Fibroblast of lung (primary cell): Measurements from ENCODE around the gene MYO1D. TPM values are rescaled to one million over a fixed set of nuclear protein-coding genes. Genes with fewer than 3 reads are reported as not detected.
A peak's percentile ranks its signal among the peaks of the same experiment; 100 is the strongest.

Experiments
- DNase-seq, 2 donors: peaks; one replicate each; pipeline versions ENCODE4 v3.0.0 to v3.0.0-alpha.2; 2010; ENCODE audit warnings: low read depth in 2 of 2
- H2AFZ ChIP-seq: 2 replicates; pipeline ENCODE4 v1.5.1; 2012; ENCODE audit warnings: low read length, control low read depth, inconsistent platforms
- H3K27ac ChIP-seq: 2 replicates; pipeline ENCODE4 v1.5.1; 2011; ENCODE audit warnings: low read length, control low read depth; ENCODE audit not compliant: insufficient read depth
- H3K27me3 ChIP-seq: 2 replicates; pipeline ENCODE4 v1.5.1; 2011; ENCODE audit warnings: mild to moderate bottlenecking, low read length; ENCODE audit not compliant: control insufficient read depth, insufficient read depth
- H3K36me3 ChIP-seq: 2 replicates; pipeline ENCODE4 v1.5.1; 2011; ENCODE audit warnings: low read length; ENCODE audit not compliant: control insufficient read depth, insufficient read depth
- H3K4me1 ChIP-seq: 2 replicates; pipeline ENCODE4 v1.5.1; 2011; ENCODE audit warnings: low read length; ENCODE audit not compliant: control insufficient read depth, insufficient read depth; ENCODE audit errors: extremely low read depth
- H3K4me2 ChIP-seq: 2 replicates; pipeline ENCODE4 v1.5.1; 2011; ENCODE audit warnings: low read length, control low read depth; ENCODE audit not compliant: insufficient read depth; ENCODE audit errors: extremely low read depth
- H3K4me3 ChIP-seq, 4 experiments: fragments of 200-600 bp in 1 of 4; sonication (generic) in 1 of 4; replicated peaks in 1 of 4; 2 replicates each; pipeline ENCODE4 v1.5.1; 2011 to 2016; ENCODE audit warnings: low read length in 4 of 4, low read depth in 3 of 4, mild to moderate bottlenecking in 3 of 4, control low read depth in 2 of 4, inconsistent platforms in 1 of 4, mixed read lengths in 1 of 4; ENCODE audit not compliant: insufficient read depth in 1 of 4; ENCODE audit errors: control extremely low read depth in 1 of 4
- H3K79me2 ChIP-seq: 2 replicates; pipeline ENCODE4 v1.5.1; 2012; ENCODE audit warnings: mild to moderate bottlenecking, low read length, inconsistent platforms; ENCODE audit not compliant: control insufficient read depth, insufficient read depth
- H3K9ac ChIP-seq: 2 replicates; pipeline ENCODE4 v1.5.1; 2011; ENCODE audit warnings: mild to moderate bottlenecking, low read length, control low read depth; ENCODE audit not compliant: insufficient read depth
- H3K9me3 ChIP-seq: 2 replicates; pipeline ENCODE4 v1.5.1; 2012; ENCODE audit warnings: low read depth, low read length; ENCODE audit not compliant: control insufficient read depth, insufficient read depth
- H4K20me1 ChIP-seq: 2 replicates; pipeline ENCODE4 v1.5.1; 2011; ENCODE audit warnings: low read length; ENCODE audit not compliant: control insufficient read depth, insufficient read depth; ENCODE audit errors: extremely low read depth
- CTCF ChIP-seq, 2 donors: IDR thresholded peaks in 1 of 2; conservative IDR thresholded peaks in 1 of 2; 1 replicate in 1 of 2; 2 replicates in 1 of 2; pipeline ENCODE4 v1.5.1; 2011 to 2012; ENCODE audit warnings: low read length in 2 of 2, control low read depth in 1 of 2, inconsistent platforms in 1 of 2, low read depth in 1 of 2, mild to moderate bottlenecking in 1 of 2
- EZH2 ChIP-seq: IDR thresholded peaks from 2 replicates; pipeline ENCODE4 v1.5.1; 2012; ENCODE audit warnings: low read length, control low read depth, mild to moderate bottlenecking; ENCODE audit errors: missing control alignments
- polyA plus RNA-seq, 2 donors: library from polyadenylated mRNA; depleted of rRNA in 1 of 2; stranded (reverse) in 1 of 2; unstranded in 1 of 2; fragments of >200 nt; gene quantifications; 2 replicates each; pipeline ENCODE4 v1.2.1, GENCODE V29; 2011 to 2012; ENCODE audit warnings: missing spikeins in 1 of 2
- total RNA-seq: library from RNA; depleted of rRNA; stranded (reverse); fragments of >200 nt; gene quantifications from 2 replicates; pipeline ENCODE4 v1.2.1, GENCODE V29; 2014

MYO1D gene
- total and polyA plus RNA-seq, 2 donors (not counting 1 experiment from before 2014, with no cell fraction given), result 35.0 to 46.6 TPM

- H3K36me3 ChIP-seq, result no peaks in the 10 kb centered on the region
- no peak for TF ChIP-seq CTCF (conservative IDR thresholded peaks at IDR 0.05 in 1 of 2, IDR thresholded peaks at IDR 0.05 in 1 of 2; ENCODE audit: low read depth in 1 of 2, low read length in 2 of 2)
- TF ChIP-seq EZH2, result no peak
- H2AFZ ChIP-seq, result no peak overlapping the region
- H3K27me3 ChIP-seq, result no peaks in the 10 kb centered on the region
- no peak overlapping the region for H3K4me2 ChIP-seq
- no peaks in the 10 kb centered on the region for H3K79me2 ChIP-seq
- DNase-seq, result peak; percentile 10 to 74
- no peak overlapping the region for H3K27ac ChIP-seq
- no peak overlapping the region for H3K4me3 ChIP-seq
- no peaks in the 10 kb centered on the region for H4K20me1 ChIP-seq
- no peaks in the 10 kb centered on the region for H3K9me3 ChIP-seq
- H3K9ac ChIP-seq, result no peak overlapping the region
- no peaks in the 10 kb centered on the region for H3K4me1 ChIP-seq
These were observed 130.2 kb downstream of the MYO1D start for GRCh38 chr17:32746698-32747097.

GRCh38 chr17:32746280-32746679 is 130.6 kb downstream of the MYO1D start:
- H3K27me3 ChIP-seq, result no peaks in the 10 kb centered on the region
- no peaks in the 10 kb centered on the region for H3K79me2 ChIP-seq
- H2AFZ ChIP-seq, result no peak overlapping the region
- TF ChIP-seq EZH2 (no peak), CTCF (conservative IDR thresholded peaks at IDR 0.05 in 1 of 2, IDR thresholded peaks at IDR 0.05 in 1 of 2; ENCODE audit: low read depth in 1 of 2, low read length in 2 of 2) (no peak)
- H3K27ac ChIP-seq, result no peak overlapping the region
- H3K9me3 ChIP-seq, result no peaks in the 10 kb centered on the region
- H3K4me2 ChIP-seq, result no peak overlapping the region
- H3K36me3 ChIP-seq, result no peaks in the 10 kb centered on the region
- H3K9ac ChIP-seq, result no peak overlapping the region
- no peak overlapping the region for H3K4me3 ChIP-seq
- no peaks in the 10 kb centered on the region for H4K20me1 ChIP-seq
- H3K4me1 ChIP-seq, result no peaks in the 10 kb centered on the region
- no peak for DNase-seq

GRCh38 chr17:32742681-32743538 is 134.0 kb downstream of the MYO1D start:
- TF ChIP-seq EZH2 (no peak), CTCF (conservative IDR thresholded peaks at IDR 0.05 in 1 of 2, IDR thresholded peaks at IDR 0.05 in 1 of 2; ENCODE audit: low read depth in 1 of 2, low read length in 2 of 2) (no peak)
- H3K9me3 ChIP-seq, result no peaks in the 10 kb centered on the region
- no peaks in the 10 kb centered on the region for H3K4me1 ChIP-seq
- no peaks in the 10 kb centered on the region for H3K79me2 ChIP-seq
- peak in 1 of 2 donors; percentile 11 for DNase-seq
- H3K4me3 ChIP-seq, result no peak overlapping the region
- H3K27ac ChIP-seq, result no peak overlapping the region
- H3K36me3 ChIP-seq, result no peaks in the 10 kb centered on the region
- H2AFZ ChIP-seq, result no peak overlapping the region
- no peaks in the 10 kb centered on the region for H3K27me3 ChIP-seq
- H4K20me1 ChIP-seq, result no peaks in the 10 kb centered on the region
- no peak overlapping the region for H3K9ac ChIP-seq
- no peak overlapping the region for H3K4me2 ChIP-seq
